Stimulated activated CD4-positive, alpha-beta T cell treated with anti-CD3 and anti-CD28 coated beads, Interleukin-2, amount 100 ng/mL, for 48 hours (primary cell): Measurements from ENCODE around the gene RXRB.

Experiments used
- DNase-seq, 2 donors: peaks; one replicate each; pipeline ENCODE4 v3.0.0-alpha.2; 2020

Gene RXRB

GRCh38 chr6:33211666-33212422, 11.4 kb upstream of the RXRB start:
- DNase-seq = no peak

- DNase-seq = no peak
Observed at GRCh38 chr6:33211136-33211535, 10.7 kb upstream of the RXRB start.

GRCh38 chr6:33209856-33210255, 9.4 kb upstream of the RXRB start:
- DNase-seq = no peak

- DNase-seq = peak; percentile 79 to 83
Observed at GRCh38 chr6:33208091-33208967, 7.9 kb upstream of the RXRB start, which contains the start of gene RING1. RING1 (plus strand) TSS chr6:33208500; CDS start chr6:33208823, 323 bp downstream.

GRCh38 chr6:33207552-33208090, 7.2 kb upstream of the RXRB start:
- no peak for DNase-seq

GRCh38 chr6:33206864-33207551, 6.5 kb upstream of the RXRB start:
- DNase-seq = no peak

GRCh38 chr6:33206027-33206863, 5.8 kb upstream of the RXRB start:
- DNase-seq = no peak

GRCh38 chr6:33205191-33206026, 4.9 kb upstream of the RXRB start:
- DNase-seq = peak in 1 of 2 donors; percentile 51

- DNase-seq = peak; percentile 89 to 92
Observed at GRCh38 chr6:33204415-33205190, 4.1 kb upstream of the RXRB start, which contains the start of gene HSD17B8. HSD17B8 (plus strand) TSS chr6:33204655; CDS start chr6:33204669, 14 bp downstream.

GRCh38 chr6:33204165-33204414, 3.6 kb upstream of the RXRB start:
- no peak for DNase-seq

- no peak for DNase-seq
Observed at GRCh38 chr6:33203443-33204164, 3.1 kb upstream of the RXRB start.

GRCh38 chr6:33202799-33203198, 2.3 kb upstream of the RXRB start:
- no peak for DNase-seq

GRCh38 chr6:33201935-33202334, 1.5 kb upstream of the RXRB start:
- no peak for DNase-seq

- no peak for DNase-seq
Observed at GRCh38 chr6:33201147-33201545, 681 bp upstream of the RXRB start.

- DNase-seq = peak in 1 of 2 donors; percentile 60
Observed at GRCh38 chr6:33199687-33200218, 712 bp downstream of the RXRB start.

- no peak for DNase-seq
Observed at GRCh38 chr6:33198853-33199436, 1.5 kb downstream of the RXRB start.

- no peak for DNase-seq
Observed at GRCh38 chr6:33198159-33198852, 2.2 kb downstream of the RXRB start.

- no peak for DNase-seq
Observed at GRCh38 chr6:33197431-33198048, 2.9 kb downstream of the RXRB start.
